Left cardiac atrium (tissue), 4 donors: ENCODE data around the gene GLG1. TPM values are rescaled to one million over a fixed set of nuclear protein-coding genes. Genes with fewer than 3 reads are reported as not detected.
"Not testable (repeated sequence)": the region's sequence is repeated elsewhere in the genome, so short reads cannot be mapped to it uniquely, and the experiment has no call there.

Experiments
- ATAC-seq, 2 donors: fragments of 200-7000 bp; cut with Tn5 transposase; one replicate each; pipeline ENCODE4 v1.9.1; 2020; ENCODE audit warnings: mild to moderate bottlenecking in 2 of 2, moderate library complexity in 2 of 2
- DNase-seq: peaks from one replicate; pipeline ENCODE4 v3.0.0-alpha.2; 2020
- intact Hi-C, 2 donors: fragments of 100-400 bp; cut with DNase I; formaldehyde crosslinking; loops; one replicate each; pipeline versions ENCODE4 v1.14.1 to v1.15.1; 2022 to 2023
- long read RNA-seq: library from polyadenylated mRNA; unstranded; transcript quantifications from one replicate; pipeline ENCODE4 v2.0.0, GENCODE V29; 2021
- total RNA-seq, 2 donors: library from RNA; stranded (reverse); fragmentation: NEBNext Ultra II Directional; extraction: Animal tissue kit (Norgen Biotek cat#: 25700); gene quantifications; one replicate each; pipeline ENCODE4 v1.2.1, GENCODE V29; 2021
- donor health status: DM: no; HTN: yes; CAD: no.
- donor health status: DM: no; HTN: yes; CAD: no; lungs with severe emphysema.
- donor health status: DM: yes; HTN: yes; CAD: no.
- donor health status: Dilated cardiomyopathy.

GLG1 gene
- 10 to 100 TPM; 78.7 to 86.6 TPM for total RNA-seq
- long read RNA-seq, full-length matches to known transcripts, result 49 of 90 reads
- long read RNA-seq, partial matches to known transcripts, result 21 of 90 reads
- long read RNA-seq, other reads (novel, unspliced or antisense), result 20 of 90 reads

- peak; percentile 94 for DNase-seq
- intact Hi-C loops, result no loop called here
- ATAC-seq, result peak; percentile 98 to 99
Measured at GRCh38 chr16:74606521-74607309, at the start of gene GLG1. Gene GLG1 (minus strand): TSS chr16:74607114. CDS start chr16:74607094, 20 bp downstream.

DNA sequence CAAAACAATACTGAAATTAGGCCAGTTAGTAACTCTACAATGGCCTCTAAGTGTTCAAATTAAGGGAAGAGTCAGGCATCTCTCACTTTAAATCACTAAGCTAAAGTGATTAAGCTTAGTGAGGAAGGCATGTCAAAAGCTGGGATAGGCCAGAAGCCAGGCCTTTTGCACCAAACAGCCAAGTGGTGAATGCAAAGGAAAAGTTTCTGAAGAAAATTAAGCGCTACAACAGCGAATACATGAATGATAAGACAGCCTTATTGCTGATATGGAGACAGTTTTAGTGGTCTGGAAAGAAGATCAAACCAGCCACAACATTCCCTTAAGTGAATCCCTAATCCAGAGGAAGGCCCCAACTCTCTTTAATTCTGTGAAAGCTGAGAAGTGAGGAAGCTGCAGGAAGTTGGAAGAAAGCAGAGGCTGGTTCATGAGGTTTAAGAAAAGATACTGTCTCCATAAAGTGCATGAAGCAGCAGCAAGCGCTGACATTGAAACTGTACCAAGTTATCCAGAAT, 47.7 kb upstream of the GLG1 start:
- ATAC-seq (no peak), DNase-seq (no peak)
- intact Hi-C loops, result no loop called here

GRCh38 chr16:74652883-74653282, 46.0 kb upstream of the GLG1 start:
- DNase-seq, intact Hi-C loops, ATAC-seq: not testable (repeated sequence)

DNA sequence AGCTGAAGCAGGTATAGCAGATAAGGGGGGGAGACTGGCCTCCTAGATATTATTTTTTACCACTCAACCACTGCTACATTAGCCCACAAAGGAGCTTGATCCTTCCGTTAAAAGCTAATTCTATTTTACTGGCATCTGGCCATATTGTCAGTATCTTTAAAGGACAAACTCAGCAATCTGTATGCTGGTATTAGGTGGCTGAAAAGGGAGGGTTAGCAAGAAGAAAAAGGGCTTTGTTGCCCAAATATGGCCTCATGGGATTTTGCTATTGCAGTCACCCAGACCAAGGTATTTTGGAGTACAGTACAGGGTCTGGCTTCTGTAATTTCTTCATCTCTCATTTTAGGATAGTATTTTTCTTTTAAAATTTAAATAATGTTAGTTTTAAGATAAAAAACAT, 45.3 kb upstream of the GLG1 start:
- no peak for DNase-seq
- ATAC-seq, result no peak
- intact Hi-C loops, result no loop called here

DNA sequence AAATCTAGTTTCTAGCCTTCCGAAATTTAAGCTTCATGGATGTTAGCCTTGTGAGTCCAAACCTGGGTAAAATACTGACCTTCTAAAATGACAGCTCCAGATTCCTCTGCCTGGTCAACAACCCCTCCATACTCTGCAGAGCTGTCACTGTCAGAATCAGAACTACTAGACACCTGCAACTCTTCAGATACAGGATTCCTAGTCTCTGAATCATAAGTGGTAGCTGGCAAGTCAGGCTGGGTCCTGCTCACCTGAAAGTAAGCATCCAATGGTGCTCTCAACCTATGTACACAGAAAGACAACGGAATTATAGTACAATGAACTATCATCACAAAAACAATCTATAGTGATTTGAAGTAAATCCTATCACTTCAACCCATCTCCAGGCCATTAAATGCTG, 44.9 kb upstream of the GLG1 start:
- intact Hi-C loops, result no loop called here
- ATAC-seq (no peak), DNase-seq (no peak)

DNA sequence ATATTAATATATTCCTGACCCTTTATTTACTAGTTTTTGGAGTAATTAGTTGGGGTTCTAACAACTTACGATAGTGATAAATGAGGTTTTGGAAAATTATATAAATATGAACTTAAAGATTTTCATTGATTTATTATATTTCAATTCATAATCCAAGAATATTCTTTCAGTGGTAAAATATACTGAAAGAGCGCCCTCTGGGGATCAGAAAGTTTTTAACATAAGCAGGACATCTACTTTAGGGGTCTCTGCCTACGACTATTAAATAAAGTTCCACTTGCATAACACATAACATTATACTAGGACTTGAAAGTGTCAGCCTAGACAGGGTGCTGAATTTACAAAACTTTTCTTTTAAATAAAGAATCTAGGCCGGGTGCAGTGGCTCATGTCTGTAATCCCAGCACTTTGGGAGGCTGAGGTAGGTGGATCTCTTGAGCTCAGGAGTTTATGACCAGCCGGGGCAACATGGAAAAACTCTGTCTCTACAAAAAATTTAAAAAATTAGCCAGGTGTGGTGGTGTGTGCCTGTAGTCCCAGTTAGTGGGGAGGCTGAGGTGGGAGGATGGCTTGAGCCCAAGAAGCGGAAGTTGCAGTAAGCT, 44.2 kb upstream of the GLG1 start:
- intact Hi-C loops, result no loop called here
- DNase-seq (no peak), ATAC-seq (no peak)

DNA sequence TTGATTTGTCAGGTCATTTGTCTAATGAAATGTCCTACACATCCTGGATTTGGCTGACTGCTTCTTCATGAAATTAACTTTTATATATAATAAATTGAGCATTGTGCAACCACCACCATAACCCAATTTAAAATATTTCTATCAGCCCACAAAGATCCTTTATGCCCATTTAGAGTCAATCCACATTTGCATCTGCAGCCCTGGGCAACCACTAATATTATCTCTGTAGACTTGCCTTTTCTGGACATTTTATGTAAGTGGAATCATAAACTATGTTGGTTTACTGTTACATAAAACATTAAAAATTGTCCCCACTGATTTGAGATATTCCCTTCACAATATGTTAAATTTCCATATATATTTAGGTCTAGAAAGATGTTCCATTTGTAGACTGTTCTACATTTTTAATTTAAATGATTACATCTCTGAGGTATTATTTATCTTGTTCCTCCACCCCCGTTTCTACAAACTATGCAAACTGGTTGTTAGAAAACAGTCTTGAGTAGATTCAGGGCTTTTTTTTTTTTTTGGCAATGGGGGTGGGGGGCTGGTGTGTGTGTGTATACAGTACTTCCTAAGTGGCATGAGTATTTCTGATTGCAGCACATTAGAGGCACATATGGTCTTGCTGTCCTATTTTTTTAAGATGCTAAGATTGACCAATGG, 43.1 kb upstream of the GLG1 start:
- DNase-seq (no peak), ATAC-seq (no peak)
- intact Hi-C loops, result no loop called here

DNA sequence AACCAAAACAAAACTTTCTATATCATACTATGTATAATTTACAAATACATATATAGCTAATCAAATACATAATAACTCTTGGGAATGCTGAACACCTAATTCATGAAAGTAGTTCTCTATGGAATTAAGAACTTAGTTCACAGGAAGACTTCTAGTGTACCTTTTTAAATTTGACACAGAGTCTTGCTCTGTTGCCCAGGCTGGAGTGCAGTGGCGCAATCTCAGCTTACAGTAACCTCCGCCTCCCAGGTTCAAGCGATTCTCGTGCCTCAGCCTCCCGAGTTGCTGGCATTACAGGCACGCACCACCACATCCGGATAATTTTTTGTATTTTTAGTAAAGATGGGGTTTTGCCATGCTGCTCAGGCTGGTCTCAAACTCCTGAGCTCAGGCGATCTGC, 35.1 kb upstream of the GLG1 start:
- intact Hi-C loops, result no loop called here
- ATAC-seq (no peak), DNase-seq (no peak)

GRCh38 chr16:74637742-74638453, 31.0 kb upstream of the GLG1 start:
- intact Hi-C loops, result no loop called here
- ATAC-seq (no peak), DNase-seq (no peak)

- DNase-seq (no peak), ATAC-seq (no peak)
- intact Hi-C loops, result no loop called here
Measured at GRCh38 chr16:74635303-74635702, 28.4 kb upstream of the GLG1 start.

DNA sequence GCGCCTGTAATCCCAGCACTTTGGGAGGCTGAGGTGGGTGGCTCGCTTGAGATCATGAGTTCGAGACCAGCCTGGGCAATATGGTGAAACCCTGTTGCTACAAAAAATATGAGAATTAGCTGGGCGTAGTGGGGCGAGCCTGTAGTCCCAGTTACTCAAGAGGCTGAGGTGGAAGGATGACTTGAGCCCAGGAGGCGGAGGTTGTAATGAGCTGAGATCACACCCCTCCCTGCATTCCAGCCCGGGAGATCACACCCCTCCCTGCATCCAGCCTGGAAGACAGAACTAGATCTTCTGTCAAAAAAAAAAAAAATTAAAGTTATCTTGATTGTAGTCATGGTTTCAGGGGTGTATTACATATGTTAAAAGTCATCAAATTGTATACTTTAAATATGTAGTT, 26.8 kb upstream of the GLG1 start:
- ATAC-seq, result no peak
- no peak for DNase-seq
- intact Hi-C loops, result no loop called here

- ATAC-seq, result peak; percentile 19 to 62
- intact Hi-C loops, result loop anchor here in 1 of 2 donors (10.0 kb wide), 1 partner anchor 123 kb away; no protein-coding TSS in a partner anchor
- DNase-seq, result no peak
Measured at GRCh38 chr16:74627506-74628220, 20.7 kb upstream of the GLG1 start.

DNA sequence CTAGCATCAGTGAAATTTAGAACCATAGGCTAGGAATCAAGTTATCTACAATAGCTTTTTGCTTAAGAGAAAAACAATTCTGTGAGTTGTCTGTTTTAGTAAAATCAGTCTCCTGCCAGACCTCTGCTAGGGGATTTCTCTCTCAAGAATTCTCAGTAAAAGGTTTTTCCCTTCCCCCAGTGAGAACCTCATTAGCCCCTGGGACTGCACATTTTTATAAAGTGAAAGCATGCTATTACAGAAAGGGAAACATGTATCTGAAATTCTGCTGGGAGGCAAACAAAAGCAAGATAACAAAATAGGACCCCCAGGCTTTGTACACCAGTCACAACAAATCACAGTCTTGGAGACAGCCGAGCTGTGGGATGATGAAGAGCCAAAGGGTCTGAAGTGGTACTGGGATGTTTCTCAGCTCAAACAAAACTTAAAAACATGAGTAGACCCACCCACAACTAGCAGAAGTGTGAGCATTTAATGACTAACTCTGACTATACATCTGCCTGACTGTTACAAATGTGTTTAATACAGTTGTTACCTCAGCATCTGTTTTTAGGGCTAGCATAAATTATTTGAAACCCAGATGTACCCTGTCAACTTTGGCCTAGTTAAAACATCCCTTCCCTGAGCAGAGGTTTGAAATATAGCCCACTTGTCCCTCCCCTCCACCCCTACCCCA, 20.0 kb upstream of the GLG1 start:
- no peak for DNase-seq
- intact Hi-C loops, result loop anchor here in 1 of 2 donors (10.0 kb wide), 1 partner anchor 122 kb away; no protein-coding TSS in a partner anchor
- ATAC-seq, result no peak

DNA sequence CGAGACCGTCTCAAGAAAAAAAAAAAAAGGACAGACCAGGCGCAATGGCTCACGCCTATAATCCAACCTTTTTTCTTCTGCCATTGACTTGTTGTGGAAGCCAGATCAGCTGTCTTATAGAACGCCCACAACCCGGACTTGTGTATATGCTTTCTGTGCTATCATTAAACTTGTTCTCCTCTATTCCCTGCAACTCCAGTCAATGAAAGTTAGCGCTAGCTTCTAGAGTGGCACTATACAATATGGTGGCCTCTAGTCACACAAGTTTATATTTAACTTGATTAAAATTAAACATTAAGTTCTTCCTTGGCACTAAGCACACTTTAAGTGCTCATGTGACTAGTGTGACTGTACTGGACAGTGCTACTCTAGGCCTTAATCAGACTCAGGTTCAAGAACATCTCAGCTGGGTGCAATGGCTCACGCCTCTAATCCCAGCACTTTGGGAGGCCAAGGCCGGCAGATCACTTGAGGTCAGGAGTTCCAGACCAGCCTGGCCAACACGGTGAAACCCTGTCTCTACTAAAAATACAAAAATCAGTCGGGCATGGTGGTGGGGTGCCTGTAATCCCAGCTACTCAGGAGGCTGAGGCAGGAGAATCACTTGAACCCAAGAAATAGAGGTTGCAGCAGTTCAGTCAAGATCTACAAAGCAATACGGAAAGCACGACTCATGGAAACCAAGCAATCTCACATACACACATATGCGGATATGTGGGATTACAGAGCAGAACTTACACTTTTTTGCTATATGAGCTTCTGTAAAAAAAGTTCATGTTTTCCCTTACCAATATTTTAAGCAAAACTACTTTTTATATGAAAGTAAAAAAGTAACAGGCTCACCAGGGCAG, 18.8 kb upstream of the GLG1 start:
- intact Hi-C loops, result loop anchor here in 1 of 2 donors (10.0 kb wide), 1 partner anchor 121 kb away; no protein-coding TSS in a partner anchor
- no peak for DNase-seq
- ATAC-seq, result peak in 1 of 2 donors; percentile 16

- ATAC-seq (no peak), DNase-seq (no peak)
- intact Hi-C loops, result loop anchor here in 1 of 2 donors (10.0 kb wide), 1 partner anchor 119 kb away; no protein-coding TSS in a partner anchor
Measured at GRCh38 chr16:74623839-74624235, 16.9 kb upstream of the GLG1 start.

DNA sequence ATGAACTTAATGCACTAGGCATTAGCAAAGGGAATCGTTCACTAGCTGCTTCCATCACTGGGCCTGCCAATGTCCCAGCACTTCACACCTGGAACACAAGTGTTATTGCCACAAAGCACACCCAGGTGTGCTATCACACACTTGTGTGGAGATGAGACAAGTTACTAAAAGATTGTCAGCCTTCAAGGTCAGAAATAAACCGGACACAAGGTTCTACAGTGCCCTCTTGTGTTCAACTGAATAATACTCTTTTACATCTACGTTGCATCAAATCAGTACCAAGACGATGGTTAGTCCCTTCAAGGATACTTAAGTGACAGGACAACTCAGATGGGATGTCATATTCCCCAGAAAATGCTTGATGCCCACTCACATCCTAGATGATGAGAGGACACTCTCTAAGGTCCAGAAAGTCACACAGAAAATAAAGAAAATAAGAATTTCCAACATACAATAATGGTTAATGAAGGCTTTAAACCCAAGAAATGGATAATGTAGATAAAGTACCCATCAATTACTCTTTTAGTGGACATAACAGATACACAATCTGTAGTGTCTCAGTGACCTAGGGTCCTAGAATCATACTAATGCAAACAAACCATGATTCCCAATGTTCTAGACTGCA, 16.4 kb upstream of the GLG1 start:
- no peak for DNase-seq
- intact Hi-C loops, result loop anchor here in 1 of 2 donors (10.0 kb wide), 1 partner anchor 119 kb away; no protein-coding TSS in a partner anchor
- peak in 1 of 2 donors; percentile 45 for ATAC-seq
